HEK293 (cell line): ENCODE results near the gene DGKD.

Source experiments
- CTCF ChIA-PET: fragments of 350-600 bp; formaldehyde crosslinking; extraction: SDS; loops from one replicate; lab custom pipeline; 2021; ENCODE audit warnings: antibody characterized with exemption; lab: Yijun Ruan, JAX
- POLR2A ChIA-PET: fragments of 300-600 bp; formaldehyde crosslinking; extraction: SDS; loops from one replicate; lab custom pipeline; 2020; ENCODE audit warnings: antibody characterized with exemption, inconsistent platforms; lab: Yijun Ruan, JAX
- H3K27ac ChIP-seq: fragments of 200-500 bp; sonication (Bioruptor generic); 2 replicates; pipeline ENCODE4 v1.5.1; 2014; ENCODE audit warnings: low read depth, low read length, control low read depth, inconsistent platforms; ENCODE audit errors: extremely low read depth
- H3K36me3 ChIP-seq, 2 experiments: fragments of 200-500 bp in 1 of 2; sonication (Bioruptor generic) in 1 of 2; 1 replicate in 1 of 2; 2 replicates in 1 of 2; pipeline ENCODE4 v1.5.1; 2014 to 2017; ENCODE audit warnings: inconsistent platforms in 2 of 2, low read length in 2 of 2; ENCODE audit not compliant: control insufficient read depth in 2 of 2, insufficient read depth in 1 of 2
- H3K4me1 ChIP-seq: fragments of 200-500 bp; sonication (Bioruptor generic); 2 replicates; pipeline ENCODE4 v1.5.1; 2014; ENCODE audit warnings: mild to moderate bottlenecking, low read length, inconsistent platforms; ENCODE audit not compliant: control insufficient read depth, insufficient read depth
- H3K4me3 ChIP-seq: 2 replicates; pipeline ENCODE4 v1.5.1; 2011; ENCODE audit warnings: low read depth, mild to moderate bottlenecking, control low read depth, low read length, moderate library complexity
- H3K9me3 ChIP-seq: fragments of 200-500 bp; sonication (Bioruptor generic); 2 replicates; pipeline ENCODE4 v1.5.1; 2014; ENCODE audit warnings: low read depth, low read length, inconsistent platforms; ENCODE audit not compliant: control insufficient read depth, insufficient read depth
- GFI1B ChIP-seq: fragments of 450-650 bp; formaldehyde crosslinking; IDR thresholded peaks from 2 replicates; pipeline ENCODE4 v1.5.1; 2016; ENCODE audit warnings: missing biosample characterization, missing genetic modification characterization
- KLF1 ChIP-seq: fragments of 450-650 bp; formaldehyde crosslinking; IDR thresholded peaks from 2 replicates; pipeline ENCODE4 v1.5.1; 2016; ENCODE audit warnings: missing biosample characterization, missing genetic modification characterization
- MEIS1 ChIP-seq: sonication (generic); formaldehyde crosslinking; IDR thresholded peaks from 2 replicates; pipeline ENCODE4 v1.8.1; 2022; ENCODE audit warnings: missing genetic modification reagents, mild to moderate bottlenecking, borderline replicate concordance
- SCRT2 ChIP-seq: fragments of 450-650 bp; formaldehyde crosslinking; IDR thresholded peaks from 2 replicates; pipeline ENCODE4 v1.5.1; 2016; ENCODE audit warnings: missing biosample characterization, missing genetic modification characterization
- YY1 ChIP-seq: fragments of 450-650 bp; formaldehyde crosslinking; IDR thresholded peaks from 2 replicates; pipeline ENCODE4 v1.5.1; 2018; ENCODE audit warnings: missing biosample characterization, missing genetic modification characterization
- ZBTB6 ChIP-seq: fragments of 450-650 bp; formaldehyde crosslinking; IDR thresholded peaks from 2 replicates; pipeline ENCODE4 v1.5.1; 2017; ENCODE audit warnings: missing biosample characterization, missing genetic modification characterization
- ZNF133 ChIP-seq: fragments of 450-650 bp; formaldehyde crosslinking; IDR thresholded peaks from 2 replicates; pipeline ENCODE4 v1.5.1; 2016; ENCODE audit warnings: missing biosample characterization, missing genetic modification characterization
- ZNF155 ChIP-seq: fragments of 450-650 bp; formaldehyde crosslinking; IDR thresholded peaks from 2 replicates; pipeline ENCODE4 v1.5.1; 2016; ENCODE audit warnings: missing biosample characterization, missing genetic modification characterization
- ZNF184 ChIP-seq: fragments of 450-650 bp; IDR thresholded peaks from 2 replicates; pipeline ENCODE4 v1.5.1; 2018; ENCODE audit warnings: missing biosample characterization, mild to moderate bottlenecking, missing genetic modification characterization
- ZNF202 ChIP-seq: fragments of 450-650 bp; formaldehyde crosslinking; IDR thresholded peaks from 2 replicates; pipeline ENCODE4 v1.5.1; 2016; ENCODE audit warnings: missing biosample characterization, missing genetic modification characterization, borderline replicate concordance
- ZNF302 ChIP-seq: fragments of 450-650 bp; formaldehyde crosslinking; IDR thresholded peaks from 2 replicates; pipeline ENCODE4 v1.5.1; 2016; ENCODE audit warnings: missing biosample characterization, missing genetic modification characterization, low read depth
- ZNF529 ChIP-seq: fragments of 450-650 bp; formaldehyde crosslinking; IDR thresholded peaks from 2 replicates; pipeline ENCODE4 v1.5.1; 2017; ENCODE audit warnings: missing genetic modification characterization, missing biosample characterization; ENCODE audit not compliant: insufficient replicate concordance
- ZNF610 ChIP-seq: fragments of 450-650 bp; formaldehyde crosslinking; IDR thresholded peaks from 2 replicates; pipeline ENCODE4 v1.5.1; 2016; ENCODE audit warnings: missing biosample characterization, missing genetic modification characterization, borderline replicate concordance
- ZNF621 ChIP-seq: fragments of 450-650 bp; formaldehyde crosslinking; IDR thresholded peaks from 2 replicates; pipeline ENCODE4 v1.5.1; 2017; ENCODE audit warnings: missing biosample characterization, missing genetic modification characterization
- ZNF629 ChIP-seq: fragments of 450-650 bp; formaldehyde crosslinking; IDR thresholded peaks from 2 replicates; pipeline ENCODE4 v1.5.1; 2017; ENCODE audit warnings: missing biosample characterization, missing genetic modification characterization
- ZNF660 ChIP-seq: fragments of 450-650 bp; IDR thresholded peaks from 2 replicates; pipeline ENCODE4 v1.5.1; 2018; ENCODE audit warnings: missing biosample characterization, mild to moderate bottlenecking, missing genetic modification characterization
- ZNF664 ChIP-seq: fragments of 450-650 bp; formaldehyde crosslinking; IDR thresholded peaks from 2 replicates; pipeline ENCODE4 v1.5.1; 2016; ENCODE audit warnings: missing biosample characterization, missing genetic modification characterization
- ZNF837 ChIP-seq: fragments of 450-650 bp; formaldehyde crosslinking; IDR thresholded peaks from 2 replicates; pipeline ENCODE4 v1.5.1; 2016; ENCODE audit warnings: missing biosample characterization, missing genetic modification characterization
- ZNF843 ChIP-seq: fragments of 450-650 bp; formaldehyde crosslinking; IDR thresholded peaks from 2 replicates; pipeline ENCODE4 v1.5.1; 2016; ENCODE audit warnings: missing biosample characterization, missing genetic modification characterization
- TF ChIP-seq, protein P1 (sequence below): fragments of 450-650 bp; formaldehyde crosslinking; conservative IDR thresholded peaks from 2 replicates; pipeline ENCODE4 v1.5.1; 2016; ENCODE audit warnings: low read depth, missing biosample characterization, missing genetic modification characterization
- TF ChIP-seq, protein P2 (sequence below): fragments of 450-650 bp; formaldehyde crosslinking; IDR thresholded peaks from 2 replicates; pipeline ENCODE4 v1.5.1; 2016; ENCODE audit warnings: missing biosample characterization, missing genetic modification characterization
- TF ChIP-seq, protein P3 (sequence below): fragments of 450-650 bp; formaldehyde crosslinking; IDR thresholded peaks from 2 replicates; pipeline ENCODE4 v1.5.1; 2016; ENCODE audit warnings: missing biosample characterization, missing genetic modification characterization
- TF ChIP-seq, protein P4 (sequence below): fragments of 450-650 bp; formaldehyde crosslinking; IDR thresholded peaks from 2 replicates; pipeline ENCODE4 v1.5.1; 2016; ENCODE audit warnings: missing biosample characterization, missing genetic modification characterization

Gene DGKD

DNA sequence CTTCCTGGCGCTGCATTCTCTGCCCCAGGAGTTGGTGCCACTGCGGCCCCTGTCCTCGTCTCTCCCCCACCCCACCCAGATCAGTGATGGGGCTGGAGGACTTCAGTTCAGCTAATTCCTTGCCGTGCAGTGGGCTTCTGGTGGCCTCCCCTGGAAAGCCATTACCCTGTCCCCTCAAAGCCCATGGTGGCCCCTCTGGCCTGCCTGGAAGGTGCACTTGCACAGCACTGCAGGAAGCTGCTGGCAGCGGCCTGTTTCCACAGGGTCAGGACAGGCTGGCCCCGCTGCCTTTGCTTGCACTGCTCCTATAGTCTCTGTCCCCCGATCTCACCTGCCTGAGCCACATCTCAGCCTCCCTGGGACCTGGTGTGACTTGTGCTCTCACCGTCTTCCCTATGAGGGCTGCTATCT is 107.2 kb downstream of the DGKD start:
- TF ChIP-seq ZNF660 (tag by site-specific recombination): no peak
- no peak for TF ChIP-seq ZNF133 (tag by site-specific recombination)
- TF ChIP-seq ZNF837: no peak
- TF ChIP-seq ZNF155 (tag by site-specific recombination): no peak
- no peak for TF ChIP-seq ZNF202 (tag by site-specific recombination)
- H3K36me3 ChIP-seq: peaks cover 0 to 82% of the 10 kb centered on the region in 2 experiments; a peak in 2 of 3 replicates
- H3K27ac ChIP-seq: no peak overlapping the region
- no peaks in the 10 kb centered on the region for H3K4me1 ChIP-seq
- ChIA-PET CTCF (no interaction called here), POLR2A (no interaction called here)
- no peak overlapping the region for H3K4me3 ChIP-seq
- no peaks in the 10 kb centered on the region for H3K9me3 ChIP-seq

GRCh38 chr2:233462202-233462785 is 108.0 kb downstream of the DGKD start:
- TF ChIP-seq ZNF529 (no peak), ZNF843 (tag by site-specific recombination) (no peak), GFI1B (tag by site-specific recombination) (no peak), ZNF302 (no peak), ZNF184 (tag by site-specific recombination) (no peak), MEIS1 (CRISPR knock-in tag) (no peak), YY1 (no peak), ZNF629 (tag by site-specific recombination) (no peak)
- TF ChIP-seq, protein P1, sequence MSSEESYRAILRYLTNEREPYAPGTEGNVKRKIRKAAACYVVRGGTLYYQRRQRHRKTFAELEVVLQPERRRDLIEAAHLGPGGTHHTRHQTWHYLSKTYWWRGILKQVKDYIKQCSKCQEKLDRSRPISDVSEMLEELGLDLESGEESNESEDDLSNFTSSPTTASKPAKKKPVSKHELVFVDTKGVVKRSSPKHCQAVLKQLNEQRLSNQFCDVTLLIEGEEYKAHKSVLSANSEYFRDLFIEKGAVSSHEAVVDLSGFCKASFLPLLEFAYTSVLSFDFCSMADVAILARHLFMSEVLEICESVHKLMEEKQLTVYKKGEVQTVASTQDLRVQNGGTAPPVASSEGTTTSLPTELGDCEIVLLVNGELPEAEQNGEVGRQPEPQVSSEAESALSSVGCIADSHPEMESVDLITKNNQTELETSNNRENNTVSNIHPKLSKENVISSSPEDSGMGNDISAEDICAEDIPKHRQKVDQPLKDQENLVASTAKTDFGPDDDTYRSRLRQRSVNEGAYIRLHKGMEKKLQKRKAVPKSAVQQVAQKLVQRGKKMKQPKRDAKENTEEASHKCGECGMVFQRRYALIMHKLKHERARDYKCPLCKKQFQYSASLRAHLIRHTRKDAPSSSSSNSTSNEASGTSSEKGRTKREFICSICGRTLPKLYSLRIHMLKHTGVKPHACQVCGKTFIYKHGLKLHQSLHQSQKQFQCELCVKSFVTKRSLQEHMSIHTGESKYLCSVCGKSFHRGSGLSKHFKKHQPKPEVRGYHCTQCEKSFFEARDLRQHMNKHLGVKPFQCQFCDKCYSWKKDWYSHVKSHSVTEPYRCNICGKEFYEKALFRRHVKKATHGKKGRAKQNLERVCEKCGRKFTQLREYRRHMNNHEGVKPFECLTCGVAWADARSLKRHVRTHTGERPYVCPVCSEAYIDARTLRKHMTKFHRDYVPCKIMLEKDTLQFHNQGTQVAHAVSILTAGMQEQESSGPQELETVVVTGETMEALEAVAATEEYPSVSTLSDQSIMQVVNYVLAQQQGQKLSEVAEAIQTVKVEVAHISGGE (tag by site-specific recombination): no peak
- TF ChIP-seq, protein P2, sequence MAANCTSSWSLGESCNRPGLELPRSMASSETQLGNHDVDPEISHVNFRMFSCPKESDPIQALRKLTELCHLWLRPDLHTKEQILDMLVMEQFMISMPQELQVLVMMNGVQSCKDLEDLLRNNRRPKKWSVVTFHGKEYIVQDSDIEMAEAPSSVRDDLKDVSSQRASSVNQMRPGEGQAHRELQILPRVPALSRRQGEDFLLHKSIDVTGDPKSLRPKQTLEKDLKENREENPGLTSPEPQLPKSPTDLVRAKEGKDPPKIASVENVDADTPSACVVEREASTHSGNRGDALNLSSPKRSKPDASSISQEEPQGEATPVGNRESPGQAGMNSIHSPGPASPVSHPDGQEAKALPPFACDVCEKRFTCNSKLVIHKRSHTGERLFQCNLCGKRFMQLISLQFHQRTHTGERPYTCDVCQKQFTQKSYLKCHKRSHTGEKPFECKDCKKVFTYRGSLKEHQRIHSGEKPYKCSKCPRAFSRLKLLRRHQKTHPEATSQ (tag by site-specific recombination): no peak
- no peak overlapping the region for H3K27ac ChIP-seq
- H3K9me3 ChIP-seq: no peaks in the 10 kb centered on the region
- H3K4me3 ChIP-seq: no peak overlapping the region
- POLR2A ChIA-PET: no interaction called here
- CTCF ChIA-PET: interaction anchor here (0.6 kb wide), 1 partner anchor 401 kb away, joined by 3 read pairs; no protein-coding TSS in a partner anchor
- H3K4me1 ChIP-seq: no peaks in the 10 kb centered on the region
- peaks cover 0 to 81% of the 10 kb centered on the region in 2 experiments; a peak in 2 of 3 replicates for H3K36me3 ChIP-seq

DNA sequence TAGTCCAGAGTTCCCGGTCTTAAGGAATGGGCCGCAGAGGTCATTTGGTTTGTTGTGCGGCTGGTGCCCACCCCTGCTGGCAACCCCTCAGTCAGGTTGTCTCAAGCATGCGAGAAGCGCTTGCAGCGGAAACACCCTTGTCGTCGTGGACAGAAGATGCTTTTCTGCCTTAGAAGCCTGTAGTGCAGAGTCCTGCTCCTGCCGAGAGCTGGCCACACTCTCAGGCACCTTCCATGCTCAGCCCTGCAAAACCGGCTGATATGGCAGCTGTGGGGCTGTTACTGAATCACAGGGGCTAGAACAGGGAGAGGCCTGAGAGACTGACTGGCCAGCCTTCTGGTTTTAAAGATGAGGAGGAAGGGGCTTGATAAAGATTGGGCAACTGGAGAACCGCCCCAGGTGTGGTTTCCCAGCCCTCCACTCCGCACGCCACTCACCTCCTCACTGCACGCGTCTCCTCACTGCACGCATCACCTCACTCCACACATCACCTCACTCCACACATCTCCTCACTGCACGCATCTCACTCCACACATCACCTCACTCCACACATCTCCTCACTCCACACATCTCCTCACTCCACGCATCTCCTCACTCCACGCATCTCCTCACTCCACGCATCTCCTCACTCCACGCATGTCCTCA is 108.7 kb downstream of the DGKD start:
- no peak overlapping the region for H3K4me3 ChIP-seq
- ChIA-PET POLR2A (no interaction called here), CTCF (interaction anchor here (0.6 kb wide), 1 partner anchor 400 kb away, joined by 3 read pairs; no protein-coding TSS in a partner anchor)
- peaks cover 0 to 81% of the 10 kb centered on the region in 2 experiments; a peak in 2 of 3 replicates for H3K36me3 ChIP-seq
- no peaks in the 10 kb centered on the region for H3K4me1 ChIP-seq
- no peaks in the 10 kb centered on the region for H3K9me3 ChIP-seq
- H3K27ac ChIP-seq: no peak overlapping the region
- no peak for TF ChIP-seq ZNF610
- TF ChIP-seq KLF1: no peak
- no peak for TF ChIP-seq ZNF621 (tag by site-specific recombination)
- TF ChIP-seq, protein P3, sequence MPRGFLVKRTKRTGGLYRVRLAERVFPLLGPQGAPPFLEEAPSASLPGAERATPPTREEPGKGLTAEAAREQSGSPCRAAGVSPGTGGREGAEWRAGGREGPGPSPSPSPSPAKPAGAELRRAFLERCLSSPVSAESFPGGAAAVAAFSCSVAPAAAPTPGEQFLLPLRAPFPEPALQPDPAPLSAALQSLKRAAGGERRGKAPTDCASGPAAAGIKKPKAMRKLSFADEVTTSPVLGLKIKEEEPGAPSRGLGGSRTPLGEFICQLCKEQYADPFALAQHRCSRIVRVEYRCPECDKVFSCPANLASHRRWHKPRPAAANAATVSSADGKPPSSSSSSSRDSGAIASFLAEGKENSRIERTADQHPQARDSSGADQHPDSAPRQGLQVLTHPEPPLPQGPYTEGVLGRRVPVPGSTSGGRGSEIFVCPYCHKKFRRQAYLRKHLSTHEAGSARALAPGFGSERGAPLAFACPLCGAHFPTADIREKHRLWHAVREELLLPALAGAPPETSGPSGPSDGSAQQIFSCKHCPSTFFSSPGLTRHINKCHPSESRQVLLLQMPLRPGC (tag by site-specific recombination): no peak
- TF ChIP-seq ZNF664 (tag by site-specific recombination): no peak
- TF ChIP-seq, protein P4, sequence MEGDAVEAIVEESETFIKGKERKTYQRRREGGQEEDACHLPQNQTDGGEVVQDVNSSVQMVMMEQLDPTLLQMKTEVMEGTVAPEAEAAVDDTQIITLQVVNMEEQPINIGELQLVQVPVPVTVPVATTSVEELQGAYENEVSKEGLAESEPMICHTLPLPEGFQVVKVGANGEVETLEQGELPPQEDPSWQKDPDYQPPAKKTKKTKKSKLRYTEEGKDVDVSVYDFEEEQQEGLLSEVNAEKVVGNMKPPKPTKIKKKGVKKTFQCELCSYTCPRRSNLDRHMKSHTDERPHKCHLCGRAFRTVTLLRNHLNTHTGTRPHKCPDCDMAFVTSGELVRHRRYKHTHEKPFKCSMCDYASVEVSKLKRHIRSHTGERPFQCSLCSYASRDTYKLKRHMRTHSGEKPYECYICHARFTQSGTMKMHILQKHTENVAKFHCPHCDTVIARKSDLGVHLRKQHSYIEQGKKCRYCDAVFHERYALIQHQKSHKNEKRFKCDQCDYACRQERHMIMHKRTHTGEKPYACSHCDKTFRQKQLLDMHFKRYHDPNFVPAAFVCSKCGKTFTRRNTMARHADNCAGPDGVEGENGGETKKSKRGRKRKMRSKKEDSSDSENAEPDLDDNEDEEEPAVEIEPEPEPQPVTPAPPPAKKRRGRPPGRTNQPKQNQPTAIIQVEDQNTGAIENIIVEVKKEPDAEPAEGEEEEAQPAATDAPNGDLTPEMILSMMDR (tag by site-specific recombination): no peak
- no peak for TF ChIP-seq SCRT2 (tag by site-specific recombination)
- TF ChIP-seq ZBTB6 (tag by site-specific recombination): no peak
